Measurements from ENCODE around the gene PRSS22.
A peak's percentile ranks its signal among the peaks of the same experiment; 100 is the strongest.
"Not testable (repeated sequence)": the region's sequence is repeated elsewhere in the genome, so short reads cannot be mapped to it uniquely, and the experiment has no call there.

DNA sequence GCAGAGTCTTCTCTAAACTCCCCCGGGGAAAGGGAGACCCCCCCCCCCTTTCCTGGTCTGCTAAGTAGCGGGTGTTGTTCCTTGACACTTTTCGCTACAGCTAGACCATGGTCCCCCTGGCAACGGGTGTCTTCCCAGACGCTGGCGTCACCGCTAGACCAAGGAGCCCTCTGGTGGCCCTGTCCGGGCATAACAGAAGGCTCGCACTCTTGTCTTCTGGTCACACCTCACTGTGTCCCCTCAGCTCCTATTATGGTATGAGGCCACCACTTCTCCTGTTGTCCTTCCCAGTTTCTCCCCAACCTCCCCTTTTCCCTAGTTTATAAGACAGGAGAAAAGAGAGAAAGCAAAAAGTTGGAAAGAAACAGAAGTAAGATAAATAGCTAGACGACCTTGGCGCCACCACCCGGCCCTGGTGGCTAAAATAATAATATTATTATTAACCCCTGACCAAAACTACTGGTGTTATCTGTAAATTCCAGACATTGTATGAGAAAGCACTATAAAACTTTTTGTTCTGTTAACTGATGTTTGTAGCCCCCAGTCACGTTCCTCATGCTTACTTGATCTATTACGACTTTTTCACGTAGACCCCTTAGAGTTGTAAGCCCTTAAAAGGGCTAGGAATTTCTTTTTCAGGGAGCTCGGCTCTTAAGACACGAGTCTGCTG is 49.2 kb upstream of the PRSS22 start:
- TF ChIP-seq, protein P1, sequence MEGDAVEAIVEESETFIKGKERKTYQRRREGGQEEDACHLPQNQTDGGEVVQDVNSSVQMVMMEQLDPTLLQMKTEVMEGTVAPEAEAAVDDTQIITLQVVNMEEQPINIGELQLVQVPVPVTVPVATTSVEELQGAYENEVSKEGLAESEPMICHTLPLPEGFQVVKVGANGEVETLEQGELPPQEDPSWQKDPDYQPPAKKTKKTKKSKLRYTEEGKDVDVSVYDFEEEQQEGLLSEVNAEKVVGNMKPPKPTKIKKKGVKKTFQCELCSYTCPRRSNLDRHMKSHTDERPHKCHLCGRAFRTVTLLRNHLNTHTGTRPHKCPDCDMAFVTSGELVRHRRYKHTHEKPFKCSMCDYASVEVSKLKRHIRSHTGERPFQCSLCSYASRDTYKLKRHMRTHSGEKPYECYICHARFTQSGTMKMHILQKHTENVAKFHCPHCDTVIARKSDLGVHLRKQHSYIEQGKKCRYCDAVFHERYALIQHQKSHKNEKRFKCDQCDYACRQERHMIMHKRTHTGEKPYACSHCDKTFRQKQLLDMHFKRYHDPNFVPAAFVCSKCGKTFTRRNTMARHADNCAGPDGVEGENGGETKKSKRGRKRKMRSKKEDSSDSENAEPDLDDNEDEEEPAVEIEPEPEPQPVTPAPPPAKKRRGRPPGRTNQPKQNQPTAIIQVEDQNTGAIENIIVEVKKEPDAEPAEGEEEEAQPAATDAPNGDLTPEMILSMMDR (IDR thresholded peaks at IDR 0.05; ENCODE audit: low read length), result peak; percentile 43
- not testable (repeated sequence) for TF ChIP-seq EZH2phosphoT487 (IDR thresholded peaks at IDR 0.05; ENCODE audit: low read length); EZH2 (optimal IDR thresholded peaks at IDR 0.05; ENCODE audit: low read depth, low read length)
